ENCODE measurements around the gene AAMP.
"Not testable (repeated sequence)": the region's sequence is repeated elsewhere in the genome, so short reads cannot be mapped to it uniquely, and the experiment has no call there.

Gene AAMP

GRCh38 chr2:218269900-218270720 is at the start of gene AAMP, which contains the start of gene PNKD:
Gene AAMP, minus strand, starts transcription at chr2:218270137. Its CDS starts 51 bp downstream, at chr2:218270086.
Gene PNKD, plus strand, starts transcription at chr2:218270519. Its CDS starts 17 bp downstream, at chr2:218270536.
- peak; percentile 100 for DNase-seq

GRCh38 chr2:218318241-218318640 is 48.3 kb upstream of the AAMP start:
- no peak for DNase-seq

- no peak for DNase-seq
Observed at GRCh38 chr2:218317835-218318234, 47.9 kb upstream of the AAMP start.

- DNase-seq: no peak
Observed at GRCh38 chr2:218317303-218317630, 47.3 kb upstream of the AAMP start.

GRCh38 chr2:218315397-218315796 is 45.5 kb upstream of the AAMP start:
- DNase-seq: no peak

- DNase-seq: not testable (repeated sequence)
Observed at GRCh38 chr2:218314764-218315163, 44.8 kb upstream of the AAMP start.

- no peak for DNase-seq
Observed at GRCh38 chr2:218313356-218313755, 43.4 kb upstream of the AAMP start.

- DNase-seq: no peak
Observed at GRCh38 chr2:218312267-218312756, 42.4 kb upstream of the AAMP start.

GRCh38 chr2:218311541-218312266 is 41.8 kb upstream of the AAMP start:
- DNase-seq: not testable (repeated sequence)

- DNase-seq: no peak
Observed at GRCh38 chr2:218310853-218311540, 41.1 kb upstream of the AAMP start.

GRCh38 chr2:218307415-218308090 is 37.6 kb upstream of the AAMP start:
- DNase-seq: no peak

GRCh38 chr2:218306184-218306920 is 36.4 kb upstream of the AAMP start:
- no peak for DNase-seq

- DNase-seq: no peak
Observed at GRCh38 chr2:218305383-218305782, 35.4 kb upstream of the AAMP start.

- peak; percentile 76 to 79 for DNase-seq
Observed at GRCh38 chr2:218301176-218301819, 31.4 kb upstream of the AAMP start.

GRCh38 chr2:218300141-218300540 is 30.2 kb upstream of the AAMP start:
- DNase-seq: no peak

GRCh38 chr2:218298314-218298875 is 28.5 kb upstream of the AAMP start:
- no peak for DNase-seq

- no peak for DNase-seq
Observed at GRCh38 chr2:218296847-218297246, 26.9 kb upstream of the AAMP start.

GRCh38 chr2:218296200-218296599 is 26.3 kb upstream of the AAMP start:
- DNase-seq: no peak

- DNase-seq: no peak
Observed at GRCh38 chr2:218295029-218295428, 25.1 kb upstream of the AAMP start.

- DNase-seq: no peak
Observed at GRCh38 chr2:218294430-218295022, 24.6 kb upstream of the AAMP start.

All from stimulated activated CD4-positive, alpha-beta T cell treated with anti-CD3 and anti-CD28 coated beads, Interleukin-4, amount 100 ng/mL, for 4 hours (primary cell).